MG63 (cell line): ENCODE measurements around the gene SLC6A12. TPM values are rescaled to one million over a fixed set of nuclear protein-coding genes. Genes with fewer than 3 reads are reported as not detected.
A peak's percentile ranks its signal among the peaks of the same experiment; 100 is the strongest.
"Not testable (repeated sequence)": the region's sequence is repeated elsewhere in the genome, so short reads cannot be mapped to it uniquely, and the experiment has no call there.

Experiments
- DNase-seq: peaks from one replicate; pipeline ENCODE4 v3.0.0-alpha.2; 2020
- H3K27me3 ChIP-seq: fragments of 250-450 bp; sonication (Bioruptor Pico); 2 replicates; pipeline ENCODE4 v1.5.1; 2020; ENCODE audit warnings: mild to moderate bottlenecking, moderate library complexity
- H3K36me3 ChIP-seq: fragments of 250-450 bp; sonication (Bioruptor Pico); 2 replicates; pipeline ENCODE4 v1.5.1; 2020; ENCODE audit warnings: mild to moderate bottlenecking, moderate library complexity
- H3K4me3 ChIP-seq: fragments of 250-450 bp; sonication (Bioruptor Pico); 2 replicates; pipeline ENCODE4 v1.5.1; 2020; ENCODE audit warnings: mild to moderate bottlenecking, moderate library complexity
- H3K9me3 ChIP-seq: fragments of 250-450 bp; sonication (Bioruptor Pico); 2 replicates; pipeline ENCODE4 v1.5.1; 2020; ENCODE audit warnings: mild to moderate bottlenecking, moderate library complexity
- total RNA-seq: library from RNA; depleted of rRNA; stranded (reverse); fragments of >200 nt; shearing (Covaris generic); gene quantifications from 2 replicates; pipeline ENCODE4 v1.2.3, GENCODE V29; 2014; ENCODE audit warnings: low replicate concordance

The SLC6A12 gene
- total RNA-seq, 1 experiment from 2014 or later, result not detected

DNA sequence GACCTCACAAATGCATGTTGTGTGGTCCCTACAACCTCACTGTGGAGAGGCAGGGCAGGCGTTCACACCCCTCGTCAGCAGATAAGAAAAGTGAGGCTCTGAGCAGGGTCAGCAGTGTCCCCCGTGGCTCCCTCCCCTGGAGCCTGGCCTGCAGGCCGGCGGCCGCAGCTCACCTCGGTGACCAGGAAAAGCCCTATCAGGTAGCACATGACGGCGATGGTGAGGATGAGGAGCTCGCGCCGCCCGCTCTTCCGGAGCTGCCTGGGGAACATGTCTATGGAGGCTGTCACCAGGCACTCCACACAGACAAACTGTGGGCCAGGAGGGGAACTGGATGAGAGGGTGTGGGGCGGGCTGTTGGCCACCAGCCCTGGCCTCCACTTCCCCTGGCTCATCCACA, 18.0 kb downstream of the SLC6A12 start:
- H3K27me3 ChIP-seq, result peaks cover 26% of the 10 kb centered on the region
- H3K4me3 ChIP-seq, result no peak overlapping the region
- DNase-seq, result no peak
- no peaks in the 10 kb centered on the region for H3K36me3 ChIP-seq
- no peaks in the 10 kb centered on the region for H3K9me3 ChIP-seq

GRCh38 chr12:195156-195555, 18.8 kb downstream of the SLC6A12 start:
- no peaks in the 10 kb centered on the region for H3K9me3 ChIP-seq
- no peaks in the 10 kb centered on the region for H3K36me3 ChIP-seq
- no peak overlapping the region for H3K4me3 ChIP-seq
- DNase-seq, result no peak
- H3K27me3 ChIP-seq, result peaks cover 18% of the 10 kb centered on the region

DNA sequence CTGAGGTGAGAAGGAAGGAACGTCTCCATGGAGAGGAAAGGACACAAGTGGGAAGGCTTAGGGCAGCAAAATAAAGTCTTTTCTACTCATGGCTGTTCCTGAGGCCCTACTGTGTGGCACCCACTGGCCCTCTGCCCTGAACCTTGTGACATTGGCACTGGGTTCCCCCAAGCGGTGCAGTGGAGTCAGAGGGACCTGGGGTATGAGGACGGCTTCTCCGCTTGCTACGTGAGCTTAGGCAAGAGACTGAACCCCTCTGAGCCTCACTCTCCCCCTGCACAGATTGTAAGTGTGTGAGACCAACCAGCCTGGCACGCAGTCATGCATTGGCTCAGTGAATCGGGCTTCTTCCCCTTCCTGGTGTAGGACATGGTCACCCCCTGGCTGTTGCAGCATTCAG, 19.7 kb downstream of the SLC6A12 start:
- Histone ChIP-seq H3K4me3 (no peak overlapping the region), H3K36me3 (no peaks in the 10 kb centered on the region), H3K27me3 (peaks cover 12% of the 10 kb centered on the region), H3K9me3 (no peaks in the 10 kb centered on the region)
- no peak for DNase-seq

- Histone ChIP-seq H3K9me3 (no peaks in the 10 kb centered on the region), H3K4me3 (no peak overlapping the region), H3K36me3 (no peaks in the 10 kb centered on the region), H3K27me3 (peaks cover 11% of the 10 kb centered on the region)
- DNase-seq, result no peak
These were observed 20.7 kb downstream of the SLC6A12 start for GRCh38 chr12:193261-193660.

- peaks cover 11% of the 10 kb centered on the region for H3K27me3 ChIP-seq
- no peak overlapping the region for H3K4me3 ChIP-seq
- DNase-seq, result no peak
- H3K36me3 ChIP-seq, result no peaks in the 10 kb centered on the region
- no peaks in the 10 kb centered on the region for H3K9me3 ChIP-seq
These were observed 22.4 kb downstream of the SLC6A12 start for GRCh38 chr12:191541-191940.

GRCh38 chr12:190881-191280, 23.1 kb downstream of the SLC6A12 start:
- Histone ChIP-seq H3K27me3 (peaks cover 11% of the 10 kb centered on the region), H3K9me3 (no peaks in the 10 kb centered on the region), H3K36me3 (no peaks in the 10 kb centered on the region), H3K4me3 (no peak overlapping the region)
- no peak for DNase-seq

GRCh38 chr12:189622-189962, 24.4 kb downstream of the SLC6A12 start:
- no peaks in the 10 kb centered on the region for H3K9me3 ChIP-seq
- DNase-seq, result no peak
- H3K27me3 ChIP-seq, result peaks cover 11% of the 10 kb centered on the region
- no peak overlapping the region for H3K4me3 ChIP-seq
- no peaks in the 10 kb centered on the region for H3K36me3 ChIP-seq

DNA sequence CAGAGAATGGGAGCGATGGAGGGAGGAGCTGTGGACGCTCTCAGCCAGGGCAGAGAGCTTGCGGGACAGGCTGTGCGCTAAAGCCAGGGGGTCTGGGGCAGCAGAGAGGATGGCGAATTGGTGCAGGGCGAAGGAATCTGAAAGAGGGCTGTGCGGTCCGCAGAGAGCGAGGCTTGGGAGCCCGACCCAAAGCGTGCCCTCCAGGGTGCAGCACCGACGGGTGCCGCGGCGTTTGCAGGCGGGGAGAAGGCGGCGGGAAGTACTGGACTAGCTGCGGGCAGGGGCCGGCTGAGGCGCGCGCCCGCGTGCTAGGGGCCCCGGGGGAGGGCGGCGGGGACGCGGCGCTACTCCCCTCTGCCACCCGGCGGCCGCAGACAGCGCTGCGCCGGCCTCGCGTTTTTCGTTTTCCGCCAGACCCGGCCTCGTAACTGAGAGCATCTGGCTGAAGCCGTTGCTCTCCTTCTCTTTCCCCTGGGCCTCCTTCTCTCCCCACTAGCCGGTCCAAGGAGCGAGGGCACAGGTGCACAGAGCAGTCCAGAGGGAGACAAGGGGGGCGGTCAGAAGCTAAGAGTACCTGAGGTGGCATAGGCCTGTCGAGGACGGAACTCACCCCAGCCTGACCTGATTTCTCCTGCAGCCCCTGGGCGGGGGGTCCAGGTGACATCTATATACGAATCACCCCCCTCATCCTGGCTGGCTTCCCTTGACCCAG, 24.9 kb downstream of the SLC6A12 start:
- no peaks in the 10 kb centered on the region for H3K36me3 ChIP-seq
- no peaks in the 10 kb centered on the region for H3K9me3 ChIP-seq
- peaks cover 6% of the 10 kb centered on the region for H3K27me3 ChIP-seq

GRCh38 chr12:187986-188909, 25.7 kb downstream of the SLC6A12 start:
- H3K36me3 ChIP-seq, H3K27me3 ChIP-seq, DNase-seq, H3K9me3 ChIP-seq: not testable (repeated sequence)
- peak overlapping the region; percentile 41 for H3K4me3 ChIP-seq

More for the DNA sequence above, 24.9 kb downstream of the SLC6A12 start:
- peak overlapping the region; percentile 41 for H3K4me3 ChIP-seq
- peak; percentile 70 for DNase-seq

DNA sequence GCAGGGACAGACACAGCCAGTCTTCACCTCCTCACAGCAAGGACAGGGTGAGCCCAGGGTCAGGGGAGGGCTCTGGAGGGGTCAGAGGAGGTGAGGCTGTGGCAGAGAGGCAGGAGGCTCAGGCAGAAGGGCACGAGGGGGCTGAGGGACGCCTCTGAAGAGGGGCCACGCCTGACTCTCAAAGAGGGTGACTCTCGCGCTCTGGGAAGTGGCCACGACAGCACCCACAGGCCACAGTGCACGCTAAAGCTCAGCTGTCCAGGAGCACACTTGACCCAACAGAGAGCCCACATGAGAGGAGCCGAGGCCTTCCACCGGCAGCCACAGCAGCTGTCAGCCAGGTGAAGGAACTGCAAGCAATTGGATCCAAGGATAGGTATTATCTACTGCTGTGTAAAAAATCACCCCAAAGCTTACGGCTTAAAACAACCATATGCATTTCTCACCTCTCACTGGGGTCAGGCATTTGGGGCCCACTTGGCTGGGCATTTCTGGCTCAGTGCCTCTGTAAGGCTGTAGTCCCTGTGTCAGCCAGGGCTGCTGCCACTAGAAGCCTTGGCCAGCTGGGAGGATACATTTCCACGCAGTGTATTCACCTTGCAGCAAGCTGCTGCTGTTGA, 27.8 kb downstream of the SLC6A12 start:
- H3K4me3 ChIP-seq, result no peak overlapping the region
- H3K36me3 ChIP-seq, result no peaks in the 10 kb centered on the region
- no peaks in the 10 kb centered on the region for H3K9me3 ChIP-seq
- no peaks in the 10 kb centered on the region for H3K27me3 ChIP-seq
- no peak for DNase-seq

GRCh38 chr12:185576-185955, 28.4 kb downstream of the SLC6A12 start:
- Histone ChIP-seq H3K9me3 (no peaks in the 10 kb centered on the region), H3K27me3 (no peaks in the 10 kb centered on the region), H3K4me3 (no peak overlapping the region), H3K36me3 (no peaks in the 10 kb centered on the region)
- no peak for DNase-seq

GRCh38 chr12:184811-185575, 29.0 kb downstream of the SLC6A12 start:
- H3K9me3 ChIP-seq, result no peaks in the 10 kb centered on the region
- no peaks in the 10 kb centered on the region for H3K36me3 ChIP-seq
- H3K4me3 ChIP-seq, result no peak overlapping the region
- no peaks in the 10 kb centered on the region for H3K27me3 ChIP-seq
- DNase-seq, result no peak

GRCh38 chr12:182381-182892, 31.5 kb downstream of the SLC6A12 start:
- Histone ChIP-seq H3K27me3 (no peaks in the 10 kb centered on the region), H3K9me3 (no peaks in the 10 kb centered on the region), H3K36me3 (no peaks in the 10 kb centered on the region), H3K4me3 (no peak overlapping the region)
- peak; percentile 92 for DNase-seq

DNA sequence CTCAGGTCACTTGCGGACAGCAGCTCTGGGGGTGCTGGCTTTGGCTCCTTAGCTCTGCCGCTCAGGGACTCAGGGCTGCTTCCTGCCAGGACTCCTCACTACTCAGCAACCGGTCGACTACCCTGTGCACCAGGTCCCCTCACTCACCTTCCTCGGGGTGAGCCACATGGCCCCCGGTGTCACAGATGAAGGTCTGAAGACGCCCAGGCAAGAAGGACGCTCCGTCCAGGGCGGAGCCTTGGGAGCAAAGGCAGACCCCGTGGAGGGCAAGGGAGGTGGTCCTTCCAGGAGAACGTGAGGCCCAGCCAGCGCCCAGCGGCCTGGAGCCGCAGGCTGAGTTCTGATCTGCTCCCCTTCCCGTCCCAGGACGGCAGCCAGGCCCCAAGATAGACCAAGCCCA, 32.0 kb downstream of the SLC6A12 start:
- Histone ChIP-seq H3K9me3 (no peaks in the 10 kb centered on the region), H3K36me3 (no peaks in the 10 kb centered on the region), H3K4me3 (no peak overlapping the region), H3K27me3 (no peaks in the 10 kb centered on the region)
- DNase-seq, result no peak

- H3K9me3 ChIP-seq, result no peaks in the 10 kb centered on the region
- no peak for DNase-seq
- H3K27me3 ChIP-seq, result no peaks in the 10 kb centered on the region
- H3K36me3 ChIP-seq, result no peaks in the 10 kb centered on the region
- no peak overlapping the region for H3K4me3 ChIP-seq
These were observed 33.5 kb downstream of the SLC6A12 start for GRCh38 chr12:180445-180844.

GRCh38 chr12:179885-180284, 34.1 kb downstream of the SLC6A12 start:
- Histone ChIP-seq H3K9me3 (no peaks in the 10 kb centered on the region), H3K27me3 (no peaks in the 10 kb centered on the region), H3K4me3 (no peak overlapping the region), H3K36me3 (no peaks in the 10 kb centered on the region)
- no peak for DNase-seq
